ENCODE data around the gene IL1RAPL2.

IL1RAPL2 gene

DNA sequence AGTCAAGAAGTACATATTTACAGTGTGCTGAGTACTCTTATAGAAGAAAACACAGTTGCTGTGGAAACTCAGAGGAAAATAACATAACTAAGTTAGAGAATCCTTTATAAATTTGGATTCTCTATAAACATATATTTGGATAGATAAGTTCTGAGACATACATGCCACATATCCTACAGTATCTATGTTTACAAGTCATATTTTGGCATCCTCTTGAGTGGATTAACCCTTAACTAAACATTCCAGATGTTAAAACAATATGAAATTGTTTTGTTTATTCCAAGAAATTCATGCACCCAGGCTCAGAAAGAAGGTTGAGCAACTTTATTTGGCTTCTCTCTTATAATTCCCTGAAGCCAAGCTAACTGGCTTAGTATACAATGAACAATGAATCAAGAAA is 387.3 kb downstream of the IL1RAPL2 start:
- TF ChIP-seq TOX (CRISPR knock-in tag; IDR thresholded peaks at IDR 0.05; ENCODE audit: borderline replicate concordance) = no peak
- no peak for TF ChIP-seq ESRRG (CRISPR knock-in tag; IDR thresholded peaks at IDR 0.05)
- TF ChIP-seq ISL1 (CRISPR knock-in tag; IDR thresholded peaks at IDR 0.05) = no peak
- no peak for TF ChIP-seq SNAI2 (CRISPR knock-in tag; IDR thresholded peaks at IDR 0.05)
- TF ChIP-seq GLIS3 (CRISPR knock-in tag; IDR thresholded peaks at IDR 0.05) = no peak
- no peak for ATAC-seq

- ATAC-seq = no peak
- TF ChIP-seq, protein P1, sequence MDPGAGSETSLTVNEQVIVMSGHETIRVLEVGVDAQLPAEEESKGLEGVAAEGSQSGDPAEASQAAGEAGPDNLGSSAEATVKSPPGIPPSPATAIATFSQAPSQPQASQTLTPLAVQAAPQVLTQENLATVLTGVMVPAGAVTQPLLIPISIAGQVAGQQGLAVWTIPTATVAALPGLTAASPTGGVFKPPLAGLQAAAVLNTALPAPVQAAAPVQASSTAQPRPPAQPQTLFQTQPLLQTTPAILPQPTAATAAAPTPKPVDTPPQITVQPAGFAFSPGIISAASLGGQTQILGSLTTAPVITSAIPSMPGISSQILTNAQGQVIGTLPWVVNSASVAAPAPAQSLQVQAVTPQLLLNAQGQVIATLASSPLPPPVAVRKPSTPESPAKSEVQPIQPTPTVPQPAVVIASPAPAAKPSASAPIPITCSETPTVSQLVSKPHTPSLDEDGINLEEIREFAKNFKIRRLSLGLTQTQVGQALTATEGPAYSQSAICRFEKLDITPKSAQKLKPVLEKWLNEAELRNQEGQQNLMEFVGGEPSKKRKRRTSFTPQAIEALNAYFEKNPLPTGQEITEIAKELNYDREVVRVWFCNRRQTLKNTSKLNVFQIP (CRISPR knock-in tag; IDR thresholded peaks at IDR 0.05; ENCODE audit: borderline replicate concordance, low read depth) = no peak
Measured at GRCh38 chrX:104961926-104962325, 395.9 kb downstream of the IL1RAPL2 start.

GRCh38 chrX:104968241-104968640 is 402.2 kb downstream of the IL1RAPL2 start:
- ATAC-seq = no peak
- TF ChIP-seq TOX (CRISPR knock-in tag; IDR thresholded peaks at IDR 0.05; ENCODE audit: borderline replicate concordance) = no peak
- TF ChIP-seq ZNF565 (CRISPR knock-in tag; conservative IDR thresholded peaks at IDR 0.05; ENCODE audit: low read depth) = no peak
- TF ChIP-seq ARNTL (CRISPR knock-in tag; IDR thresholded peaks at IDR 0.05; ENCODE audit: borderline replicate concordance, low read depth) = no peak
- TF ChIP-seq, protein P2, sequence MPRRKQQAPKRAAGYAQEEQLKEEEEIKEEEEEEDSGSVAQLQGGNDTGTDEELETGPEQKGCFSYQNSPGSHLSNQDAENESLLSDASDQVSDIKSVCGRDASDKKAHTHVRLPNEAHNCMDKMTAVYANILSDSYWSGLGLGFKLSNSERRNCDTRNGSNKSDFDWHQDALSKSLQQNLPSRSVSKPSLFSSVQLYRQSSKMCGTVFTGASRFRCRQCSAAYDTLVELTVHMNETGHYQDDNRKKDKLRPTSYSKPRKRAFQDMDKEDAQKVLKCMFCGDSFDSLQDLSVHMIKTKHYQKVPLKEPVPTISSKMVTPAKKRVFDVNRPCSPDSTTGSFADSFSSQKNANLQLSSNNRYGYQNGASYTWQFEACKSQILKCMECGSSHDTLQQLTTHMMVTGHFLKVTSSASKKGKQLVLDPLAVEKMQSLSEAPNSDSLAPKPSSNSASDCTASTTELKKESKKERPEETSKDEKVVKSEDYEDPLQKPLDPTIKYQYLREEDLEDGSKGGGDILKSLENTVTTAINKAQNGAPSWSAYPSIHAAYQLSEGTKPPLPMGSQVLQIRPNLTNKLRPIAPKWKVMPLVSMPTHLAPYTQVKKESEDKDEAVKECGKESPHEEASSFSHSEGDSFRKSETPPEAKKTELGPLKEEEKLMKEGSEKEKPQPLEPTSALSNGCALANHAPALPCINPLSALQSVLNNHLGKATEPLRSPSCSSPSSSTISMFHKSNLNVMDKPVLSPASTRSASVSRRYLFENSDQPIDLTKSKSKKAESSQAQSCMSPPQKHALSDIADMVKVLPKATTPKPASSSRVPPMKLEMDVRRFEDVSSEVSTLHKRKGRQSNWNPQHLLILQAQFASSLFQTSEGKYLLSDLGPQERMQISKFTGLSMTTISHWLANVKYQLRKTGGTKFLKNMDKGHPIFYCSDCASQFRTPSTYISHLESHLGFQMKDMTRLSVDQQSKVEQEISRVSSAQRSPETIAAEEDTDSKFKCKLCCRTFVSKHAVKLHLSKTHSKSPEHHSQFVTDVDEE (CRISPR knock-in tag; IDR thresholded peaks at IDR 0.05) = no peak
- TF ChIP-seq RARB (CRISPR knock-in tag; IDR thresholded peaks at IDR 0.05) = no peak
- TF ChIP-seq PPARA (CRISPR knock-in tag; IDR thresholded peaks at IDR 0.05; ENCODE audit: borderline replicate concordance) = no peak
- TF ChIP-seq, protein P1 (CRISPR knock-in tag; IDR thresholded peaks at IDR 0.05; ENCODE audit: borderline replicate concordance, low read depth) = no peak
- no peak for TF ChIP-seq ESRRG (CRISPR knock-in tag; IDR thresholded peaks at IDR 0.05)
- TF ChIP-seq ZNF70 (CRISPR knock-in tag; IDR thresholded peaks at IDR 0.05) = no peak
- no peak for TF ChIP-seq ZFP3 (CRISPR knock-in tag; IDR thresholded peaks at IDR 0.05)
- no peak for TF ChIP-seq SNAI2 (CRISPR knock-in tag; IDR thresholded peaks at IDR 0.05)
- TF ChIP-seq ZNF8 (CRISPR knock-in tag; IDR thresholded peaks at IDR 0.05) = no peak
- TF ChIP-seq GLIS3 (CRISPR knock-in tag; IDR thresholded peaks at IDR 0.05) = no peak
- TF ChIP-seq ZFP30 (CRISPR knock-in tag; IDR thresholded peaks at IDR 0.05) = no peak
- TF ChIP-seq, protein P3, sequence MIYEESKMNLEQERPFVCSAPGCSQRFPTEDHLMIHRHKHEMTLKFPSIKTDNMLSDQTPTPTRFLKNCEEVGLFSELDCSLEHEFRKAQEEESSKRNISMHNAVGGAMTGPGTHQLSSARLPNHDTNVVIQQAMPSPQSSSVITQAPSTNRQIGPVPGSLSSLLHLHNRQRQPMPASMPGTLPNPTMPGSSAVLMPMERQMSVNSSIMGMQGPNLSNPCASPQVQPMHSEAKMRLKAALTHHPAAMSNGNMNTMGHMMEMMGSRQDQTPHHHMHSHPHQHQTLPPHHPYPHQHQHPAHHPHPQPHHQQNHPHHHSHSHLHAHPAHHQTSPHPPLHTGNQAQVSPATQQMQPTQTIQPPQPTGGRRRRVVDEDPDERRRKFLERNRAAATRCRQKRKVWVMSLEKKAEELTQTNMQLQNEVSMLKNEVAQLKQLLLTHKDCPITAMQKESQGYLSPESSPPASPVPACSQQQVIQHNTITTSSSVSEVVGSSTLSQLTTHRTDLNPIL (CRISPR knock-in tag; IDR thresholded peaks at IDR 0.05; ENCODE audit: low read depth) = no peak

- TF ChIP-seq OSR1 (CRISPR knock-in tag; IDR thresholded peaks at IDR 0.05) (no peak), CSDC2 (CRISPR knock-in tag; IDR thresholded peaks at IDR 0.05) (no peak), BACH2 (CRISPR knock-in tag; IDR thresholded peaks at IDR 0.05; ENCODE audit: borderline replicate concordance) (no peak), ISL1 (CRISPR knock-in tag; IDR thresholded peaks at IDR 0.05) (no peak), TOX (CRISPR knock-in tag; IDR thresholded peaks at IDR 0.05; ENCODE audit: borderline replicate concordance) (no peak), PPARA (CRISPR knock-in tag; IDR thresholded peaks at IDR 0.05; ENCODE audit: borderline replicate concordance) (no peak)
- TF ChIP-seq, protein P2 (CRISPR knock-in tag; IDR thresholded peaks at IDR 0.05) = no peak
- ATAC-seq = no peak
Measured at GRCh38 chrX:104972737-104973136, 406.7 kb downstream of the IL1RAPL2 start.
